ENCODE data around the gene PRRC1. TPM values are rescaled to one million over a fixed set of nuclear protein-coding genes. Genes with fewer than 3 reads are reported as not detected.

Gene PRRC1
- total and polyA plus RNA-seq, 2 experiments from 2014 or later: 31.9 to 33.9 TPM

GRCh38 chr5:127549551-127549950 is 32.1 kb downstream of the PRRC1 start:
- no peak for TF ChIP-seq CTCF (IDR thresholded peaks at IDR 0.05; ENCODE audit: low read depth, low read length)
- H3K4me3 ChIP-seq: no peak overlapping the region
- no peaks in the 10 kb centered on the region for H3K4me1 ChIP-seq (ENCODE audit: low read depth)
- peaks cover 13% of the 10 kb centered on the region for H3K36me3 ChIP-seq
- no peak overlapping the region for H3K27ac ChIP-seq
- DNase-seq (ENCODE audit: low read depth in 1 of 2, low spot score in 1 of 2): no peak
- H3K9me3 ChIP-seq (ENCODE audit: low read depth): no peaks in the 10 kb centered on the region
- no peaks in the 10 kb centered on the region for H3K27me3 ChIP-seq

GRCh38 chr5:127550652-127551409 is 33.4 kb downstream of the PRRC1 start:
- Histone ChIP-seq H3K4me1 (ENCODE audit: low read depth) (peaks cover 4% of the 10 kb centered on the region), H3K4me3 (no peak overlapping the region), H3K36me3 (peaks cover 13% of the 10 kb centered on the region), H3K27me3 (no peaks in the 10 kb centered on the region), H3K9me3 (ENCODE audit: low read depth) (no peaks in the 10 kb centered on the region), H3K27ac (no peak overlapping the region)
- TF ChIP-seq CTCF (IDR thresholded peaks at IDR 0.05; ENCODE audit: low read depth, low read length): no peak
- peak in 1 of 2 donors; percentile 19 for DNase-seq (ENCODE audit: low read depth in 1 of 2, low spot score in 1 of 2)

- H3K27me3 ChIP-seq: no peaks in the 10 kb centered on the region
- no peak overlapping the region for H3K27ac ChIP-seq
- H3K36me3 ChIP-seq: peaks cover 13% of the 10 kb centered on the region
- no peaks in the 10 kb centered on the region for H3K9me3 ChIP-seq (ENCODE audit: low read depth)
- peaks cover 11% of the 10 kb centered on the region for H3K4me1 ChIP-seq (ENCODE audit: low read depth)
- no peak for DNase-seq (ENCODE audit: low read depth in 1 of 2, low spot score in 1 of 2)
- no peak for TF ChIP-seq CTCF (IDR thresholded peaks at IDR 0.05; ENCODE audit: low read depth, low read length)
- no peak overlapping the region for H3K4me3 ChIP-seq
Observed at GRCh38 chr5:127551410-127552041, 34.1 kb downstream of the PRRC1 start.

- Histone ChIP-seq H3K27me3 (no peaks in the 10 kb centered on the region), H3K36me3 (peaks cover 9% of the 10 kb centered on the region), H3K27ac (peak overlapping the region; percentile 74), H3K4me1 (ENCODE audit: low read depth) (peaks cover 14% of the 10 kb centered on the region), H3K9me3 (ENCODE audit: low read depth) (no peaks in the 10 kb centered on the region), H3K4me3 (no peak overlapping the region)
- DNase-seq (ENCODE audit: low read depth in 1 of 2, low spot score in 1 of 2): peak in 1 of 2 donors; percentile 31
- TF ChIP-seq CTCF (IDR thresholded peaks at IDR 0.05; ENCODE audit: low read depth, low read length): no peak
Observed at GRCh38 chr5:127555826-127556225, 38.4 kb downstream of the PRRC1 start.

GRCh38 chr5:127556609-127557334 is 39.3 kb downstream of the PRRC1 start:
- Histone ChIP-seq H3K27me3 (no peaks in the 10 kb centered on the region), H3K9me3 (ENCODE audit: low read depth) (no peaks in the 10 kb centered on the region), H3K36me3 (peaks cover 9% of the 10 kb centered on the region), H3K4me1 (ENCODE audit: low read depth) (peaks cover 14% of the 10 kb centered on the region), H3K4me3 (no peak overlapping the region), H3K27ac (no peak overlapping the region)
- no peak for TF ChIP-seq CTCF (IDR thresholded peaks at IDR 0.05; ENCODE audit: low read depth, low read length)
- DNase-seq (ENCODE audit: low read depth in 1 of 2, low spot score in 1 of 2): no peak
